HepG2 (cell line): ENCODE results near the gene PLAC9. TPM values are rescaled to one million over a fixed set of nuclear protein-coding genes. Genes with fewer than 3 reads are reported as not detected.

ENCODE experiments used
- KAT7 ChIP-seq: IDR thresholded peaks from 2 replicates; pipeline ENCODE4 v1.6.1; 2018; ENCODE audit warnings: borderline replicate concordance, missing compliant biosample characterization
- PAWR ChIP-seq: sonication (generic); formaldehyde crosslinking; IDR thresholded peaks from 2 replicates; pipeline ENCODE4 v1.4.0; 2020; ENCODE audit warnings: missing genetic modification reagents, mild to moderate bottlenecking, borderline replicate concordance
- SMAD3 ChIP-seq: sonication (generic); formaldehyde crosslinking; IDR thresholded peaks from 2 replicates; pipeline ENCODE4 v1.4.0; 2020; ENCODE audit warnings: missing genetic modification reagents
- SRSF1 ChIP-seq: fragments of 200-400 bp; formaldehyde crosslinking; optimal IDR thresholded peaks from 2 replicates; pipeline ENCODE3; 2017; ENCODE audit warnings: mild to moderate bottlenecking, low read depth, low read length, moderate library complexity
- ZNF234 ChIP-seq: sonication (generic); formaldehyde crosslinking; conservative IDR thresholded peaks from 2 replicates; pipeline ENCODE4 v1.5.1; 2020; ENCODE audit warnings: mild to moderate bottlenecking, missing genetic modification reagents
- ZNF468 ChIP-seq: sonication (generic); formaldehyde crosslinking; IDR thresholded peaks from 2 replicates; pipeline ENCODE4 v1.8.0; 2022; ENCODE audit warnings: mild to moderate bottlenecking, moderate library complexity, missing genetic modification reagents
- ZNF670 ChIP-seq: sonication (generic); formaldehyde crosslinking; IDR thresholded peaks from 2 replicates; pipeline ENCODE4 v1.8.0; 2022; ENCODE audit warnings: mild to moderate bottlenecking, missing genetic modification reagents, borderline replicate concordance
- ZNF883 ChIP-seq: sonication (generic); formaldehyde crosslinking; IDR thresholded peaks from 2 replicates; pipeline ENCODE4 v1.5.1; 2020; ENCODE audit warnings: mild to moderate bottlenecking, missing genetic modification reagents; ENCODE audit errors: not compliant biosample characterization
- polyA plus RNA-seq, 8 experiments: library from polyadenylated mRNA; depleted of rRNA in 3 of 8; stranded (reverse) in 7 of 8; unstranded in 1 of 8; fragments of >200 nt; fragmentation: Illumina TruSeq in 4 of 8; extraction: Trizol in 4 of 8; gene quantifications; 2 replicates each; pipeline versions ENCODE4 v1.2.1 to v1.2.3, GENCODE V29; 2011 to 2016; ENCODE audit warnings: low read depth in 4 of 8, missing spikeins in 1 of 8, mixed read lengths in 1 of 8; ENCODE audit not compliant: insufficient read depth in 1 of 8
- total RNA-seq, 5 experiments: library from RNA; depleted of rRNA; stranded (reverse); fragments of >200 nt; fragmentation: Illumina TruSeq; extraction: Trizol; gene quantifications; 2 replicates each; pipeline ENCODE4 v1.2.3, GENCODE V29; 2016; ENCODE audit warnings: low read depth in 1 of 5
- TF ChIP-seq, protein P1 (sequence below): sonication (generic); formaldehyde crosslinking; IDR thresholded peaks from 2 replicates; pipeline ENCODE4 v1.8.1; 2022; ENCODE audit warnings: low read depth, mild to moderate bottlenecking, missing genetic modification reagents
- TF ChIP-seq, protein P2 (sequence below): sonication (generic); formaldehyde crosslinking; IDR thresholded peaks from 2 replicates; pipeline ENCODE4 v1.4.0; 2020; ENCODE audit warnings: missing genetic modification reagents
- TF ChIP-seq, protein P3 (sequence below): sonication (generic); formaldehyde crosslinking; IDR thresholded peaks from 2 replicates; pipeline ENCODE4 v1.4.0; 2020; ENCODE audit warnings: missing genetic modification reagents; ENCODE audit errors: not compliant biosample characterization
- TF ChIP-seq, protein P4 (sequence below): IDR thresholded peaks from 2 replicates; pipeline ENCODE4 v1.6.1; 2016
- TF ChIP-seq, protein P5 (sequence below): sonication (generic); formaldehyde crosslinking; IDR thresholded peaks from 2 replicates; pipeline ENCODE4 v1.5.0; 2020; ENCODE audit warnings: mild to moderate bottlenecking, missing genetic modification reagents

Gene PLAC9
- total and polyA plus RNA-seq, 2 of the 13 experiments (the other 11 are each of a cell fraction or from before 2014, with no cell fraction given) = not detected

DNA sequence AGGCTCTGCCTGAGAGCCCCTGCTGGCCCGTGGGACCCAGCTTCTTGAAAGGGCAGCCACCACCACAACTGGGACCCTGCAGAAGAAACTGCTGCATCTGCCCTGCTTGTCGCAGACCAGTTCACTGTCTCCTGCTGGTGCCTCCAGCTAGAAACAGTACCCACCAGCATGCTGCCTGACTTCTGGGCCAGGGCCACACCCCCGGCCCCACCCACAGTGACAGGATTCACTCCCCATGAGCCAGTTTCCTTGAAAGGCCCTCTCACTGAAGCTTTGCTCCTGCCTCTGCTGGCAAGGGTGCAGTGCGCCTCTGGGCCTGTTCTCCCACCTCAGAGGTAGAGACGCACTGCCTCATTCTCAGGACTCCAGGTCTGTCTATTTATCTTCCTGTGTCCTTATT, 40.4 kb downstream of the PLAC9 start (continued):
- TF ChIP-seq, protein P1, sequence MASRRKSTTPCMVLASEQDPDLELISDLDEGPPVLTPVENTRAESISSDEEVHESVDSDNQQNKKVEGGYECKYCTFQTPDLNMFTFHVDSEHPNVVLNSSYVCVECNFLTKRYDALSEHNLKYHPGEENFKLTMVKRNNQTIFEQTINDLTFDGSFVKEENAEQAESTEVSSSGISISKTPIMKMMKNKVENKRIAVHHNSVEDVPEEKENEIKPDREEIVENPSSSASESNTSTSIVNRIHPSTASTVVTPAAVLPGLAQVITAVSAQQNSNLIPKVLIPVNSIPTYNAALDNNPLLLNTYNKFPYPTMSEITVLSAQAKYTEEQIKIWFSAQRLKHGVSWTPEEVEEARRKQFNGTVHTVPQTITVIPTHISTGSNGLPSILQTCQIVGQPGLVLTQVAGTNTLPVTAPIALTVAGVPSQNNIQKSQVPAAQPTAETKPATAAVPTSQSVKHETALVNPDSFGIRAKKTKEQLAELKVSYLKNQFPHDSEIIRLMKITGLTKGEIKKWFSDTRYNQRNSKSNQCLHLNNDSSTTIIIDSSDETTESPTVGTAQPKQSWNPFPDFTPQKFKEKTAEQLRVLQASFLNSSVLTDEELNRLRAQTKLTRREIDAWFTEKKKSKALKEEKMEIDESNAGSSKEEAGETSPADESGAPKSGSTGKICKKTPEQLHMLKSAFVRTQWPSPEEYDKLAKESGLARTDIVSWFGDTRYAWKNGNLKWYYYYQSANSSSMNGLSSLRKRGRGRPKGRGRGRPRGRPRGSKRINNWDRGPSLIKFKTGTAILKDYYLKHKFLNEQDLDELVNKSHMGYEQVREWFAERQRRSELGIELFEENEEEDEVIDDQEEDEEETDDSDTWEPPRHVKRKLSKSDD (CRISPR knock-in tag) = no peak
- no peak for TF ChIP-seq ZNF468 (CRISPR knock-in tag)
- TF ChIP-seq, protein P2, sequence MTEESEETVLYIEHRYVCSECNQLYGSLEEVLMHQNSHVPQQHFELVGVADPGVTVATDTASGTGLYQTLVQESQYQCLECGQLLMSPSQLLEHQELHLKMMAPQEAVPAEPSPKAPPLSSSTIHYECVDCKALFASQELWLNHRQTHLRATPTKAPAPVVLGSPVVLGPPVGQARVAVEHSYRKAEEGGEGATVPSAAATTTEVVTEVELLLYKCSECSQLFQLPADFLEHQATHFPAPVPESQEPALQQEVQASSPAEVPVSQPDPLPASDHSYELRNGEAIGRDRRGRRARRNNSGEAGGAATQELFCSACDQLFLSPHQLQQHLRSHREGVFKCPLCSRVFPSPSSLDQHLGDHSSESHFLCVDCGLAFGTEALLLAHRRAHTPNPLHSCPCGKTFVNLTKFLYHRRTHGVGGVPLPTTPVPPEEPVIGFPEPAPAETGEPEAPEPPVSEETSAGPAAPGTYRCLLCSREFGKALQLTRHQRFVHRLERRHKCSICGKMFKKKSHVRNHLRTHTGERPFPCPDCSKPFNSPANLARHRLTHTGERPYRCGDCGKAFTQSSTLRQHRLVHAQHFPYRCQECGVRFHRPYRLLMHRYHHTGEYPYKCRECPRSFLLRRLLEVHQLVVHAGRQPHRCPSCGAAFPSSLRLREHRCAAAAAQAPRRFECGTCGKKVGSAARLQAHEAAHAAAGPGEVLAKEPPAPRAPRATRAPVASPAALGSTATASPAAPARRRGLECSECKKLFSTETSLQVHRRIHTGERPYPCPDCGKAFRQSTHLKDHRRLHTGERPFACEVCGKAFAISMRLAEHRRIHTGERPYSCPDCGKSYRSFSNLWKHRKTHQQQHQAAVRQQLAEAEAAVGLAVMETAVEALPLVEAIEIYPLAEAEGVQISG (CRISPR knock-in tag) = no peak
- TF ChIP-seq, protein P3, sequence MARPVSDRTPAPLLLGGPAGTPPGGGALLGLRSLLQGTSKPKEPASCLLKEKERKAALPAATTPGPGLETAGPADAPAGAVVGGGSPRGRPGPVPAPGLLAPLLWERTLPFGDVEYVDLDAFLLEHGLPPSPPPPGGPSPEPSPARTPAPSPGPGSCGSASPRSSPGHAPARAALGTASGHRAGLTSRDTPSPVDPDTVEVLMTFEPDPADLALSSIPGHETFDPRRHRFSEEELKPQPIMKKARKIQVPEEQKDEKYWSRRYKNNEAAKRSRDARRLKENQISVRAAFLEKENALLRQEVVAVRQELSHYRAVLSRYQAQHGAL (CRISPR knock-in tag) = no peak
- no peak for TF ChIP-seq SRSF1
- TF ChIP-seq ZNF883 (CRISPR knock-in tag) = no peak
- TF ChIP-seq, protein P4, sequence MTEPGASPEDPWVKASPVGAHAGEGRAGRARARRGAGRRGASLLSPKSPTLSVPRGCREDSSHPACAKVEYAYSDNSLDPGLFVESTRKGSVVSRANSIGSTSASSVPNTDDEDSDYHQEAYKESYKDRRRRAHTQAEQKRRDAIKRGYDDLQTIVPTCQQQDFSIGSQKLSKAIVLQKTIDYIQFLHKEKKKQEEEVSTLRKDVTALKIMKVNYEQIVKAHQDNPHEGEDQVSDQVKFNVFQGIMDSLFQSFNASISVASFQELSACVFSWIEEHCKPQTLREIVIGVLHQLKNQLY (CRISPR knock-in tag) = no peak
- no peak for TF ChIP-seq ZNF234
- TF ChIP-seq ZNF670 (CRISPR knock-in tag) = no peak
- no peak for TF ChIP-seq KAT7 (CRISPR knock-in tag)
- no peak for TF ChIP-seq PAWR (CRISPR knock-in tag)
- TF ChIP-seq, protein P5, sequence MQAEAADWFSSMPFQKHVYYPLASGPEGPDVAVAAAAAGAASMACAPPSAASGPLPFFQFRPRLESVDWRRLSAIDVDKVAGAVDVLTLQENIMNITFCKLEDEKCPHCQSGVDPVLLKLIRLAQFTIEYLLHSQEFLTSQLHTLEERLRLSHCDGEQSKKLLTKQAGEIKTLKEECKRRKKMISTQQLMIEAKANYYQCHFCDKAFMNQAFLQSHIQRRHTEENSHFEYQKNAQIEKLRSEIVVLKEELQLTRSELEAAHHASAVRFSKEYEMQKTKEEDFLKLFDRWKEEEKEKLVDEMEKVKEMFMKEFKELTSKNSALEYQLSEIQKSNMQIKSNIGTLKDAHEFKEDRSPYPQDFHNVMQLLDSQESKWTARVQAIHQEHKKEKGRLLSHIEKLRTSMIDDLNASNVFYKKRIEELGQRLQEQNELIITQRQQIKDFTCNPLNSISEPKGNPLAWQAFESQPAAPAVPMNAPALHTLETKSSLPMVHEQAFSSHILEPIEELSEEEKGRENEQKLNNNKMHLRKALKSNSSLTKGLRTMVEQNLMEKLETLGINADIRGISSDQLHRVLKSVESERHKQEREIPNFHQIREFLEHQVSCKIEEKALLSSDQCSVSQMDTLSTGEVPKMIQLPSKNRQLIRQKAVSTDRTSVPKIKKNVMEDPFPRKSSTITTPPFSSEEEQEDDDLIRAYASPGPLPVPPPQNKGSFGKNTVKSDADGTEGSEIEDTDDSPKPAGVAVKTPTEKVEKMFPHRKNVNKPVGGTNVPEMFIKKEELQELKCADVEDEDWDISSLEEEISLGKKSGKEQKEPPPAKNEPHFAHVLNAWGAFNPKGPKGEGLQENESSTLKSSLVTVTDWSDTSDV = no peak
- no peak for TF ChIP-seq SMAD3
